Measurements from ENCODE around the gene GABRG3. TPM values are rescaled to one million over a fixed set of nuclear protein-coding genes. Genes with fewer than 3 reads are reported as not detected.

Gene GABRG3
- total and polyA plus RNA-seq, 2 of the 4 experiments (the other 2 are of a cell fraction), result not detected

DNA sequence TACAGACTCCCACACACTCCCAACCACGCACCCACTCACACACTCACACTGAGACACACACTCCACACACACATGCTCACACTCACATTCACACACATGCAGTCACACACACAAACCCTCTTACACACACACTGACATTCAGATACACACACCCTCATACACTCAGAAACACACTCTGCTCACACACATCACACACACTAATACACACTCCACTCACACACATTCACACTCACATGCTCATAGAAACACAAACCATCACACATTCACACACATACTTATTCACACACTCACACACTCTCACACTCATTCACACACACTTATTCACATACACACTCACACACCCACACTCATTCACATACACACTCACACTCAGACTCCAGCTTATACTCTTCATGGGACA, 618.8 kb downstream of the GABRG3 start:
- dilution Hi-C loops (cut with HindIII; ENCODE audit: low sequenced_read_pairs, unreplicated experiment), result no loop called here
- H3K4me1 ChIP-seq (ENCODE audit: control insufficient read depth, insufficient read depth, low read length), result no peaks in the 10 kb centered on the region

More for the DNA sequence above, 618.8 kb downstream of the GABRG3 start:
- H3K14ac ChIP-seq (replicated peaks; ENCODE audit: low read depth, low read length), result no peak overlapping the region
- H4K91ac ChIP-seq (ENCODE audit: insufficient read depth, low read depth, low read length), result no peak overlapping the region
- H3K9me1 ChIP-seq (ENCODE audit: insufficient read depth, low read length), result no peaks in the 10 kb centered on the region
- DNase-seq (no peak), ATAC-seq (ENCODE audit: low read depth) (no peak)
- intact Hi-C loops (cut with micrococcal nuclease) (no loop called here), in situ Hi-C loops (cut with MboI; ENCODE audit: low sequenced_read_pairs) (no loop called here)
- no peaks in the 10 kb centered on the region for H3K27me3 ChIP-seq (ENCODE audit: control insufficient read depth, insufficient read depth, low read length)
- H3K23ac ChIP-seq (ENCODE audit: low read depth, low read length), result no peak overlapping the region
- no peaks in the 10 kb centered on the region for H3K79me1 ChIP-seq (ENCODE audit: low read depth in 1 of 2, low read length in 2 of 2)
- H3K4me3 ChIP-seq (ENCODE audit: insufficient read depth, low read depth, low read length), result no peak overlapping the region
- H2AFZ ChIP-seq (replicated peaks; ENCODE audit: low read length, poor library complexity), result no peak overlapping the region
- H3K9ac ChIP-seq (ENCODE audit: low read depth, low read length), result no peak overlapping the region
- no peak overlapping the region for H4K8ac ChIP-seq (ENCODE audit: low read depth in 2 of 2, low read length in 2 of 2)
- no peak overlapping the region for H4K5ac ChIP-seq (ENCODE audit: low read depth, low read length)
- H4K20me1 ChIP-seq (ENCODE audit: insufficient read depth, low read length), result no peaks in the 10 kb centered on the region
- no peak overlapping the region for H3K4me2 ChIP-seq (ENCODE audit: low read depth, low read length)
- H2BK5ac ChIP-seq (ENCODE audit: low read depth, low read length, poor library complexity, severe bottlenecking), result no peak overlapping the region
- H2BK15ac ChIP-seq (ENCODE audit: low read depth, low read length), result no peak overlapping the region
- H2AK5ac ChIP-seq (ENCODE audit: low read depth, low read length), result no peak overlapping the region
- H2AK9ac ChIP-seq (replicated peaks; ENCODE audit: low read depth, low read length, poor library complexity), result no peak overlapping the region
- TF ChIP-seq POLR2A (IDR thresholded peaks at IDR 0.05; ENCODE audit: low read depth, low read length) (no peak), FOS (IDR thresholded peaks at IDR 0.05; ENCODE audit: low read depth, low read length) (no peak), MAFK (IDR thresholded peaks at IDR 0.05; ENCODE audit: low read depth, low read length) (no peak), MXI1 (IDR thresholded peaks at IDR 0.05; ENCODE audit: borderline replicate concordance, low read depth, low read length) (no peak)
- TF ChIP-seq, protein P1, sequence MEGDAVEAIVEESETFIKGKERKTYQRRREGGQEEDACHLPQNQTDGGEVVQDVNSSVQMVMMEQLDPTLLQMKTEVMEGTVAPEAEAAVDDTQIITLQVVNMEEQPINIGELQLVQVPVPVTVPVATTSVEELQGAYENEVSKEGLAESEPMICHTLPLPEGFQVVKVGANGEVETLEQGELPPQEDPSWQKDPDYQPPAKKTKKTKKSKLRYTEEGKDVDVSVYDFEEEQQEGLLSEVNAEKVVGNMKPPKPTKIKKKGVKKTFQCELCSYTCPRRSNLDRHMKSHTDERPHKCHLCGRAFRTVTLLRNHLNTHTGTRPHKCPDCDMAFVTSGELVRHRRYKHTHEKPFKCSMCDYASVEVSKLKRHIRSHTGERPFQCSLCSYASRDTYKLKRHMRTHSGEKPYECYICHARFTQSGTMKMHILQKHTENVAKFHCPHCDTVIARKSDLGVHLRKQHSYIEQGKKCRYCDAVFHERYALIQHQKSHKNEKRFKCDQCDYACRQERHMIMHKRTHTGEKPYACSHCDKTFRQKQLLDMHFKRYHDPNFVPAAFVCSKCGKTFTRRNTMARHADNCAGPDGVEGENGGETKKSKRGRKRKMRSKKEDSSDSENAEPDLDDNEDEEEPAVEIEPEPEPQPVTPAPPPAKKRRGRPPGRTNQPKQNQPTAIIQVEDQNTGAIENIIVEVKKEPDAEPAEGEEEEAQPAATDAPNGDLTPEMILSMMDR (conservative IDR thresholded peaks at IDR 0.05; ENCODE audit: low read depth, low read length), result no peak
- no peak overlapping the region for H3K4ac ChIP-seq (ENCODE audit: low read depth, low read length)
- no peak overlapping the region for H2BK20ac ChIP-seq (ENCODE audit: low read depth, low read length)
- no peak overlapping the region for H3K18ac ChIP-seq (ENCODE audit: low read depth, low read length)
- no peak overlapping the region for H3K56ac ChIP-seq (ENCODE audit: extremely low read depth, insufficient read depth, low read length)
- H3K27ac ChIP-seq (ENCODE audit: insufficient read depth, low read length), result no peak overlapping the region
- no TSS peak for BruUV-seq (replicated peaks)
- CTCF ChIA-PET, result no interaction called here
- peaks cover 31% of the 10 kb centered on the region for H3K9me3 ChIP-seq (ENCODE audit: control insufficient read depth, insufficient read depth, low read length)
- WGBS, 2 experiments (ENCODE audit: extremely low coverage in 2 of 2, insufficient read length in 1 of 2), result 43% methylated on average over 1 of the region's 1 CpG; no CpG with 5 or more reads in 1 of the 2 experiments
- H3K36me3 ChIP-seq (ENCODE audit: control insufficient read depth, insufficient read depth, low read length), result no peaks in the 10 kb centered on the region
- POLR2A ChIA-PET (ENCODE audit: unreplicated experiment), result no interaction called here
- H2BK120ac ChIP-seq (ENCODE audit: low read depth, low read length), result no peak overlapping the region

Small RNAs within 50 kb of the gene (microRNA-seq; reads per million reads assigned to microRNA genes)
- not detected for gene RNA5SP391 (ENCODE audit: insufficient read depth, insufficient read length)
- gene SERPINE4P (ENCODE audit: insufficient read depth, insufficient read length), result not detected

Small RNAs within 50 kb of the gene (small RNA-seq; reads per million reads assigned to genes)
- gene RNA5SP391, result 0 reads per million in 5 experiments
- 0 reads per million in 5 experiments for gene SERPINE4P

Other genes starting within 250 kb of the GABRG3 start
- 0.54 and 0.56 TPM in 2 replicates for gene GABRB3, start 198.1 kb upstream of the GABRG3 start, total RNA-seq (2012; rRNA removed)
- gene GABRB3, start 198.1 kb upstream of the GABRG3 start, polyA plus RNA-seq (2012; rRNA removed), result 0.30 and 0.36 TPM in 2 replicates
- gene GABRA5, start 104.1 kb upstream of the GABRG3 start, total RNA-seq (2012; rRNA removed), result 7.3 and 8.3 TPM in 2 replicates
- 4.0 and 4.3 TPM in 2 replicates for gene GABRA5, start 104.1 kb upstream of the GABRG3 start, polyA plus RNA-seq (2012; rRNA removed)

Measured in IMR-90 (cell line).